CD1c-positive myeloid dendritic cell (primary cell): Measurements from ENCODE around the gene DDX5.
"Not testable (repeated sequence)": the region's sequence is repeated elsewhere in the genome, so short reads cannot be mapped to it uniquely, and the experiment has no call there.

Source experiments
- DNase-seq: peaks from one replicate; pipeline ENCODE4 v3.0.0-alpha.2; 2016; ENCODE audit errors: extremely low spot score

Gene DDX5

DNA sequence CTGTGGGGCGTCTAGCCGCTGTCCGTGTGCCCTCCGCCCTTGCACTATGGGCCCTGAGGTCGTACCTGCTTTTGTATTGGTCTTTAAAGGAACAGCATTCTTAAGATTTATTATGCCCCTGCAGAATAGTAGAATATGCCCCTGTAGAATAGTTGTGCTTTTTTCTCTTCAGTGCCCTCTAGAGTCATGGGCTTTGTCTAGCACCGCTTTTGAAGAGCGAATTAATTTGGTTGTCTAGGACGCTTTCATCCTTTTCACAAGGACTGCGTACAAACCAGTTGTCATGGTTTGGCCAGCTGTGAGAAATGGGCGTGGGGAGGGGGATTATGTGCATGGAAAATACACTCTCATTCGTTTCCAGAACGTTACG lies 1.3 kb upstream of the DDX5 start:
- DNase-seq, result peak; percentile 65

GRCh38 chr17:64506576-64507412 lies 705 bp upstream of the DDX5 start, which contains the start of gene CEP95:
TSS of gene CEP95 (plus strand) at chr17:64506977. CDS start at chr17:64507098, 121 bp downstream.
- DNase-seq, result peak; percentile 97

GRCh38 chr17:64505340-64506200 lies 519 bp downstream of the DDX5 start:
- peak; percentile 95 for DNase-seq

- peak; percentile 28 for DNase-seq
These were observed 1.2 kb downstream of the DDX5 start for GRCh38 chr17:64504769-64505339.

GRCh38 chr17:64503821-64504768 lies 2.0 kb downstream of the DDX5 start:
- DNase-seq, result peak; percentile 8

DNA sequence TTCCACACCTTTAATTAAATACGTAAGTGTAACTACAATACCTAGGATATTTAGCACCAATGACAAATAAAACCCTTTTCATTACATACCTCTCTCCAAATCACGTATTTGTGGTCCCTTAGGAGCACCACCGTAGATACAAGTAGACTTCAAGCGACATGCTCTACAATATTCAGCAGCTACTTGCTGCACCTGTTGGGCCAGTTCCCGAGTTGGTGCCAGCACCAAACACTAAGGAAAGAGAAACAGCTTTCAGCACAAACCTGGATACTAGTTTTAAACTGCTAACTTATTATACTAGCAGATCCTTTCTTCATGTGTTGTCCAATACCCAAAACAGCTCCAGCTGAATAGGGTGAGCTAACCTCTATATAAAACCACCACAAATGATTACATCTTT lies 2.7 kb downstream of the DDX5 start:
- DNase-seq, result no peak

GRCh38 chr17:64502809-64503208 lies 3.3 kb downstream of the DDX5 start:
- no peak for DNase-seq

DNA sequence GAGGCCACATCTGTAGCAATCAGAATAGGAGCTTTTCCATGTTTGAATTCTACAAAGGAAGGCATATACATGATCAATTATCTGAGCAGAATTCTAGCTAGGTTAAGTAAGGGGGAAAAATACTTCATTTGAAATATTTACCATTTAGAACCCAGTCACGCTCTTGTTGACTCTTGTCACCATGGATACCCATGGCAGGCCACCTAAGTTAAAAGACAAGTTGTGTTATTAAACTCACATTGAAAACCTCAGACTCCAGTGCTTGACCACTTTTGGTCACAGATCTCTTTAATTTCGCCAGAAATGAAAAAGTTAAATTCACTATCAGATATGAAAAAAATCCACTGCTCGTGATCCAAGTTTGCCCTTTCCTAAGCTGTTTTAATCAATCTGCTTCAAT lies 4.1 kb downstream of the DDX5 start:
- no peak for DNase-seq

DNA sequence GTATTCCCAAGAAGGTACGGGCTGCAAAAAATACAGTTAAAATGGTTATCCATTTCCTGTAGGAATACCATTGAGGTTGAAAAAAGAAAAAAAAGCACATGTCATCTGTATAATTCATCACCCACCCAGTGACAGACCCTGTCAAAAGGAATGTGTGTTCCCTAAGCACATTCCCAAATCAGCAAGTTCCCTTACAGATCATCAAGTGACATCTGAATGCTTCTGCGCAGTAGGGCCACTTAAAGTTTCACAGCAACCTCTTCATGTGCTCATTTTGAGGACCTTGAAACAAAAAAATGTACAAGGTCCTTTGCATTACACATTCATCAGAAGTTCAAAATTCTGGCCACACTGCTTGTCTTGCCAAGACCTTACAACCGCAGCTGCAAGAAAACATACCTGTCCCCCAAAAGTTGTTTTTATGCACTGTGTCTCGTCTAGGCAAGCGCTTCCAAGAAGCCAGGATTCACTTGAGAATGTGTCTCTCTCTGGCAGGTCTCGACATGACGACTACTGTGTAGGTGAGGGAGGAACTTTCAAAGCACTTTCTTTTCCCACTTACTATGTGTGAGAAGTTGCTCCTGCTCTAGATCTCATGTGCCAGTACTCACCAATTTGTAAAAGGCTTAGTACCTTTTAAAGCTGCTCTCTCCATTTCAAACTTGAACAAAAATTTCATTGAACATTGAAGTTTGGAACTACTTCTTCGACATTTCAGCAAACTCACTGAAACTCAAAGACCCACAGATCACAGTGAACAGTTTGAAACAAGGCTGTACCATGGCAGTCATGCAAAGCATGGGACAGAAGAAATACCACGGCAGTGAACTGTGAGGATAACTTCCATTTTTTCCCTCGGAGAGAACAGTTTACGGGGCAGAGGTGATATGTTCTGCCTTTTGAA lies 5.0 kb downstream of the DDX5 start:
- no peak for DNase-seq

GRCh38 chr17:64500487-64500859 lies 5.6 kb downstream of the DDX5 start:
- no peak for DNase-seq

- DNase-seq, result no peak
These were observed 6.1 kb downstream of the DDX5 start for GRCh38 chr17:64499805-64500486.

DNA sequence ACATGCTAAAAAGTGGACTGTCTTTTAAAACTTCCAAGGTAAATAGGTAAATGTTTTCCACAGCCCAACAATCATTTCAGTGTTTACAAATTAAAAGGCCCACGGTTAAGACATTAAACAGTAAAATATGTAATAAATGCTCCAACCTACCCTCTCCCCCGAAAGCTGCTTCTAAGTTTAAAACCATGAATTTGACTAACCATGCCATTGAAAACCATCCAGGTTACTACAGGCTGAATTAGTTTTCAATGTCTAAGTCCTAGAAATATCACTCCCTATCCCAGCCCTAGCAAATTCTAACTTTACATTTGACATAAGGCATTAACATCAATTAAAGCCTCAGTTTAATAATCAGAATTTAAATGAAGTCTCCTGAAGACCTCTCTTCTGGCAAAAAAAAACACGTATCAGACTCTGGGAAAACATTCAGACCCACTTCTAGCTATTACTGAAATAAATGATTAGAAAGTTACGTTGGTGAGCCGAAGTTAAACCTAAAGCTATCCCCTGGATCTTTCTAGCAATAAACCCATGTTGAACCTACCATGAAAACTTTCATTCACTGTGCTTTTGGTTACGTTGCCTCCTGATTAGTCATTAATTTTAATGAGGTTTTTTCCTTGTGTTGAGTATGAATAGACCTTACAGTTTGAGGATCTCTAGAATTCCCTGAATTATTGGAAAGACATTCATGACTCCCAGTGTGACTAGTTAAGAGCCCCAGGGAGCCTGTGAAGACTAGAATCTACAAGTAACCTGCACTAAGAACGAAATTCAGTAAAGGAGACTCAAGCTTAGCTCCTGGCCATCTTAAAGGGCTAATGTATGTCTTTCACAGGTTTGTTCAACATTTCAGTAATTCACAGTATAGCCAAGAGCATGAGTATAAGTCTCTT lies 7.5 kb downstream of the DDX5 start:
- DNase-seq, result no peak

- DNase-seq, result peak; percentile 53
These were observed 8.5 kb downstream of the DDX5 start for GRCh38 chr17:64497565-64498035.

- peak; percentile 98 for DNase-seq
These were observed 9.1 kb downstream of the DDX5 start, which contains the start of gene POLG2 for GRCh38 chr17:64496786-64497564. TSS of gene POLG2 (minus strand) at chr17:64497054. CDS start at chr17:64496968, 86 bp downstream.

DNA sequence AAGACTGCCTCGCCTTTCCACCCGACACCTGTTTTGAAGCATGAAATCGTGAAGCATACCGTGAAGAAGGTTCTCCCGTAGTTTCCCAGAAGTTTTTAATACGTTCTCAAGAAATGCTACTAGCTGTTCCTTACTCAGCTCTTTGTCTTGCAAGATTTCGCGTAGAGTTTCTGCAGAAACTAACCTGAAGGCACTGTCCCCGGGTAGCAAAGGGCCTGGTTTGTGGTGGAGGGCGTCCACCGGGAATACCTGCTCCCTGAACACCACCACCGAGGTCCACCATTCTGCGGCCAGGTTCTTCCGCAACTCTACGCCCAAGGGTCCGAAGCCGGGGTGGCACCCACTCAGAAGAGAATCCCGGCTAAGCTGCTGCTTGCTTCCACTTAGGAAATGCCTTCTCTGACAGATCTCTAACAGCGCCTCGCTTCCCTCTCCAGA lies 9.7 kb downstream of the DDX5 start:
- peak; percentile 68 for DNase-seq

DNA sequence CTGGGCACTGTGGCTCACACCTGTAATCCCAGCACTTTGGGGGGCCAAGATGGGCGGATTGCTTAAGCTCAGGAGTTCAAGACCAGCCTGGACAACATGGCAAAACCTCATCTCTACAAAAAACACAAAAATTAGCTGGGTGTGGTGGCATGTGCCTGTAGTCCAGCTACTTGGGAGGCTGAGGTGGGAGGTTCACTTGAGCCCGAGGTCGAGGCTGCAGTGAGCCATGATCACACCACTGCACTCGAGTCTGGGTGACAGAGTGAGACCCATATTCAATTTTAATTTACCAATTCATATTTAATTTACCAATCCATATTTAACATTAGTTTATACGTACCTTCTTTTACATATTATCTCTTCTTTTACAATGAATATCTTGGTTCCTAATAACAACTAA lies 10.8 kb downstream of the DDX5 start:
- not testable (repeated sequence) for DNase-seq

GRCh38 chr17:64494121-64494520 lies 12.0 kb downstream of the DDX5 start:
- DNase-seq, result no peak
